Activated naive CD8-positive, alpha-beta T cell treated with anti-CD3 and anti-CD28 coated beads, Interleukin-2, amount 10 ng/mL, durations not matched to agents 7 days and 5 days (primary cell): ENCODE measurements around the gene HAUS7. TPM values are rescaled to one million over a fixed set of nuclear protein-coding genes. Genes with fewer than 3 reads are reported as not detected.

Experiments used
- ATAC-seq: fragments of 150-1000 bp; cut with Tn5 transposase; one replicate; pipeline ENCODE4 v1.10.0; 2021; ENCODE audit warnings: low read depth, moderate library complexity
- POLR2A ChIA-PET: fragments of 350-600 bp; sonication (Branson Sonifier 250); formaldehyde crosslinking; loops from one replicate; lab custom pipeline; 2021; ENCODE audit warnings: antibody characterized with exemption; lab: Charles Lee
- DNase-seq: peaks from one replicate; pipeline ENCODE4 v3.0.0; 2021
- H3K27ac Mint-ChIP-seq: one replicate; pipeline ENCODE4 v1.8.0; 2022; ENCODE audit warnings: mild to moderate bottlenecking, mixed read lengths
- H3K27me3 Mint-ChIP-seq: one replicate; pipeline ENCODE4 v1.8.0; 2022; ENCODE audit warnings: mild to moderate bottlenecking, moderate library complexity, mixed read lengths
- H3K36me3 Mint-ChIP-seq: one replicate; pipeline ENCODE4 v1.8.0; 2021; ENCODE audit warnings: mild to moderate bottlenecking, mixed read lengths
- H3K4me1 Mint-ChIP-seq: one replicate; pipeline ENCODE4 v1.8.0; 2021; ENCODE audit warnings: mixed read lengths
- H3K4me3 Mint-ChIP-seq: one replicate; pipeline ENCODE4 v1.8.0; 2022; ENCODE audit warnings: mild to moderate bottlenecking, moderate library complexity, mixed read lengths
- H3K9me3 Mint-ChIP-seq: one replicate; pipeline ENCODE4 v1.8.0; 2021; ENCODE audit warnings: mixed read lengths
- total RNA-seq, 2 experiments: library from RNA; stranded (reverse); gene quantifications; one replicate each; pipeline ENCODE4 v1.2.3, GENCODE V29; 2021

Gene HAUS7
- total RNA-seq = 10 to 100 TPM; 35.4 to 36.5 TPM

GRCh38 chrX:153470411-153471363 is at the start of gene HAUS7:
Gene HAUS7, minus strand, starts transcription at chrX:153470576. Its CDS starts 19 bp downstream, at chrX:153470557.
- peak within 1 kb of the TSS; percentile 76 for H3K27ac Mint-ChIP-seq
- H3K9me3 Mint-ChIP-seq = no peaks in the 10 kb centered on the region
- peak; percentile 85 for ATAC-seq
- peak; percentile 87 for DNase-seq
- H3K36me3 Mint-ChIP-seq = no peaks in the 10 kb centered on the region
- H3K4me3 Mint-ChIP-seq = peak within 1 kb of the TSS; percentile 84
- H3K27me3 Mint-ChIP-seq = no peaks in the 10 kb centered on the region
- POLR2A ChIA-PET = interaction anchor here (0.6 kb wide), 2 partner anchors 125 to 465 kb away, joined by 3 to 5 read pairs; no protein-coding TSS in a partner anchor
- peaks cover 3% of the 10 kb centered on the region for H3K4me1 Mint-ChIP-seq

GRCh38 chrX:153519569-153520286 is 49.4 kb upstream of the HAUS7 start:
- no peaks in the 10 kb centered on the region for H3K36me3 Mint-ChIP-seq
- ATAC-seq (no peak), DNase-seq (no peak)
- peaks cover 14% of the 10 kb centered on the region for H3K27me3 Mint-ChIP-seq
- H3K4me1 Mint-ChIP-seq = peaks cover 3% of the 10 kb centered on the region
- H3K4me3 Mint-ChIP-seq = no peak overlapping the region
- POLR2A ChIA-PET = no interaction called here
- H3K9me3 Mint-ChIP-seq = no peaks in the 10 kb centered on the region
- no peak overlapping the region for H3K27ac Mint-ChIP-seq

- peak overlapping the region; percentile 45 for H3K27ac Mint-ChIP-seq
- POLR2A ChIA-PET = no interaction called here
- H3K36me3 Mint-ChIP-seq = no peaks in the 10 kb centered on the region
- ATAC-seq (no peak), DNase-seq (no peak)
- H3K9me3 Mint-ChIP-seq = no peaks in the 10 kb centered on the region
- peaks cover 14% of the 10 kb centered on the region for H3K27me3 Mint-ChIP-seq
- no peak overlapping the region for H3K4me3 Mint-ChIP-seq
- H3K4me1 Mint-ChIP-seq = peaks cover 3% of the 10 kb centered on the region
Observed at GRCh38 chrX:153517946-153518834, 47.8 kb upstream of the HAUS7 start.

- H3K27me3 Mint-ChIP-seq = peaks cover 14% of the 10 kb centered on the region
Observed at GRCh38 chrX:153517423-153517822, 47.0 kb upstream of the HAUS7 start, which contains the start of gene ATP2B3. Gene ATP2B3, plus strand, starts transcription at chrX:153517642. Its CDS starts 18,606 bp downstream, at chrX:153536248.

GRCh38 chrX:153516073-153516472 is 45.7 kb upstream of the HAUS7 start:
- Mint-ChIP-seq H3K27me3 (peaks cover 14% of the 10 kb centered on the region), H3K27ac (no peak overlapping the region), H3K4me3 (no peak overlapping the region), H3K4me1 (peaks cover 3% of the 10 kb centered on the region), H3K36me3 (no peaks in the 10 kb centered on the region), H3K9me3 (no peaks in the 10 kb centered on the region)
- DNase-seq = no peak
- no peak for ATAC-seq
- POLR2A ChIA-PET = no interaction called here

More at GRCh38 chrX:153517423-153517822, 47.0 kb upstream of the HAUS7 start, which contains the start of gene ATP2B3:
- ATAC-seq = no peak
- Mint-ChIP-seq H3K4me1 (peaks cover 3% of the 10 kb centered on the region), H3K27ac (peak within 1 kb of the TSS; percentile 45), H3K36me3 (no peaks in the 10 kb centered on the region), H3K9me3 (no peaks in the 10 kb centered on the region), H3K4me3 (no peak within 1 kb of the TSS)
- POLR2A ChIA-PET = no interaction called here
- no peak for DNase-seq

GRCh38 chrX:153515435-153515834 is 45.1 kb upstream of the HAUS7 start:
- peaks cover 14% of the 10 kb centered on the region for H3K27me3 Mint-ChIP-seq
- ATAC-seq (no peak), DNase-seq (no peak)
- peaks cover 3% of the 10 kb centered on the region for H3K4me1 Mint-ChIP-seq
- no peaks in the 10 kb centered on the region for H3K36me3 Mint-ChIP-seq
- no peaks in the 10 kb centered on the region for H3K9me3 Mint-ChIP-seq
- H3K27ac Mint-ChIP-seq = no peak overlapping the region
- H3K4me3 Mint-ChIP-seq = no peak overlapping the region
- POLR2A ChIA-PET = no interaction called here

- H3K9me3 Mint-ChIP-seq = no peaks in the 10 kb centered on the region
- no peaks in the 10 kb centered on the region for H3K36me3 Mint-ChIP-seq
- peaks cover 14% of the 10 kb centered on the region for H3K27me3 Mint-ChIP-seq
- H3K4me1 Mint-ChIP-seq = peaks cover 3% of the 10 kb centered on the region
- POLR2A ChIA-PET = no interaction called here
- DNase-seq = no peak
- no peak overlapping the region for H3K27ac Mint-ChIP-seq
- no peak overlapping the region for H3K4me3 Mint-ChIP-seq
- ATAC-seq = no peak
Observed at GRCh38 chrX:153514259-153514658, 43.9 kb upstream of the HAUS7 start.

GRCh38 chrX:153513265-153513664 is 42.9 kb upstream of the HAUS7 start:
- H3K4me3 Mint-ChIP-seq = no peak overlapping the region
- peaks cover 10% of the 10 kb centered on the region for H3K27me3 Mint-ChIP-seq
- peaks cover 3% of the 10 kb centered on the region for H3K4me1 Mint-ChIP-seq
- POLR2A ChIA-PET = no interaction called here
- H3K9me3 Mint-ChIP-seq = no peaks in the 10 kb centered on the region
- no peak overlapping the region for H3K27ac Mint-ChIP-seq
- H3K36me3 Mint-ChIP-seq = no peaks in the 10 kb centered on the region
- ATAC-seq (no peak), DNase-seq (no peak)

- ATAC-seq (no peak), DNase-seq (no peak)
- Mint-ChIP-seq H3K27me3 (peaks cover 9% of the 10 kb centered on the region), H3K9me3 (no peaks in the 10 kb centered on the region), H3K4me1 (peaks cover 3% of the 10 kb centered on the region), H3K36me3 (no peaks in the 10 kb centered on the region), H3K4me3 (no peak overlapping the region), H3K27ac (no peak overlapping the region)
- POLR2A ChIA-PET = no interaction called here
Observed at GRCh38 chrX:153512501-153512893, 42.1 kb upstream of the HAUS7 start.

GRCh38 chrX:153511784-153512500 is 41.6 kb upstream of the HAUS7 start:
- Mint-ChIP-seq H3K27me3 (peaks cover 7% of the 10 kb centered on the region), H3K4me3 (no peak overlapping the region), H3K36me3 (no peaks in the 10 kb centered on the region), H3K9me3 (no peaks in the 10 kb centered on the region), H3K4me1 (peaks cover 3% of the 10 kb centered on the region), H3K27ac (no peak overlapping the region)
- ATAC-seq = no peak
- DNase-seq = no peak
- POLR2A ChIA-PET = no interaction called here

GRCh38 chrX:153510383-153510782 is 40.0 kb upstream of the HAUS7 start:
- no peaks in the 10 kb centered on the region for H3K36me3 Mint-ChIP-seq
- no peaks in the 10 kb centered on the region for H3K4me1 Mint-ChIP-seq
- no peaks in the 10 kb centered on the region for H3K9me3 Mint-ChIP-seq
- no peak for DNase-seq
- POLR2A ChIA-PET = no interaction called here
- H3K27me3 Mint-ChIP-seq = no peaks in the 10 kb centered on the region
- ATAC-seq = no peak
- H3K4me3 Mint-ChIP-seq = no peak overlapping the region
- H3K27ac Mint-ChIP-seq = no peak overlapping the region

- Mint-ChIP-seq H3K9me3 (no peaks in the 10 kb centered on the region), H3K27ac (no peak overlapping the region), H3K27me3 (no peaks in the 10 kb centered on the region), H3K4me3 (no peak overlapping the region), H3K4me1 (no peaks in the 10 kb centered on the region), H3K36me3 (no peaks in the 10 kb centered on the region)
- POLR2A ChIA-PET = no interaction called here
- DNase-seq (no peak), ATAC-seq (no peak)
Observed at GRCh38 chrX:153509592-153509991, 39.2 kb upstream of the HAUS7 start.
